Heart left ventricle (tissue), 13 donors: Measurements from ENCODE around the gene TBC1D20.

Source experiments
- CTCF ChIP-seq, 12 donors: fragments of 200-600 bp; sonication (generic) in 4 of 12; IDR thresholded peaks; one replicate each; pipeline versions ENCODE4 v1.5.0 to v1.8.0; 2018 to 2022; ENCODE audit warnings: antibody characterized with exemption in 12 of 12, mild to moderate bottlenecking in 5 of 12
- POLR2A ChIP-seq, 2 donors: fragments of 450-650 bp; IDR thresholded peaks; one replicate each; pipeline ENCODE4 v1.6.1; 2017; ENCODE audit warnings: antibody characterized with exemption in 2 of 2, mild to moderate bottlenecking in 2 of 2, moderate library complexity in 2 of 2
- donor health status: ischemic (EF 13 %, LVEDD 7.1; RV severe dilation, severe dysfunction).
- donor health status: DM: no; HTN: yes; CAD: no.
- donor health status: DM: no; HTN: no; CAD: no.
- donor health status: ischemic (EF 25% LVEDD 6.9; RV normal size, moderate dysfunction).
- donor health status: ischemic (EF 25% LVEDD 5.7; RV mildly dilated, moderate dysfunction).
- donor health status: ischemic (EF 35%, LVEDD 5.7; RV mildly dilated, moderate dysfunction).
- donor health status: nonischemic (EF 11% LVEDD 7.7; RV severe dilation, severe dysfunction).
- donor health status: DM: yes; HTN: yes; CAD: no.
- donor health status: PGD.
- donor health status: ischemic (EF 29% LVEDD 5.4; RV normal size, mild dysfunction).
- donor health status: nonischemic (EF 23%, LVEDD 6.1; RV moderate dilation, normal function).

GRCh38 chr20:402898-403581 is 59.3 kb downstream of the TBC1D20 start:
- TF ChIP-seq CTCF (IDR thresholded peaks at IDR 0.05) (no peak), POLR2A (IDR thresholded peaks at IDR 0.05) (no peak)
